BLaER1 treated with 17β-estradiol and CSF1 and Interleukin-3, amounts not matched to agents 10 nM and 100 nM (cell line): Measurements from ENCODE around the gene ANKRD22.

Source experiments
- H3K27ac ChIP-seq, 11 experiments: shearing (Covaris generic); formaldehyde crosslinking; 2 replicates each; pipeline ENCODE4 v1.8.1; 2022
- H3K27me3 ChIP-seq, 11 experiments: shearing (Covaris generic); formaldehyde crosslinking; 2 replicates each; pipeline ENCODE4 v1.8.1; 2022
- H3K36me3 ChIP-seq, 11 experiments: shearing (Covaris generic); formaldehyde crosslinking; 2 replicates each; pipeline ENCODE4 v1.8.1; 2022
- H3K4me1 ChIP-seq, 10 experiments: shearing (Covaris generic); formaldehyde crosslinking; 2 replicates each; pipeline ENCODE4 v1.8.1; 2022
- H3K4me2 ChIP-seq, 11 experiments: shearing (Covaris generic); formaldehyde crosslinking; 2 replicates each; pipeline ENCODE4 v1.8.1; 2022
- H3K4me3 ChIP-seq, 10 experiments: shearing (Covaris generic); formaldehyde crosslinking; 2 replicates each; pipeline ENCODE4 v1.8.1; 2022
- H3K9ac ChIP-seq, 11 experiments: shearing (Covaris generic); formaldehyde crosslinking; 2 replicates each; pipeline ENCODE4 v1.8.1; 2022
- H3K9me3 ChIP-seq, 11 experiments: shearing (Covaris generic); formaldehyde crosslinking; replicated peaks in 1 of 11; 2 replicates each; pipeline ENCODE4 v1.8.1; 2022
- H4K20me1 ChIP-seq, 11 experiments: shearing (Covaris generic); formaldehyde crosslinking; 2 replicates each; pipeline ENCODE4 v1.8.1; 2022
- Cebpa-rat ChIP-seq, 11 experiments: shearing (Covaris generic); IDR thresholded peaks; 2 replicates each; pipeline ENCODE4 v1.8.1; 2022

Gene ANKRD22

DNA sequence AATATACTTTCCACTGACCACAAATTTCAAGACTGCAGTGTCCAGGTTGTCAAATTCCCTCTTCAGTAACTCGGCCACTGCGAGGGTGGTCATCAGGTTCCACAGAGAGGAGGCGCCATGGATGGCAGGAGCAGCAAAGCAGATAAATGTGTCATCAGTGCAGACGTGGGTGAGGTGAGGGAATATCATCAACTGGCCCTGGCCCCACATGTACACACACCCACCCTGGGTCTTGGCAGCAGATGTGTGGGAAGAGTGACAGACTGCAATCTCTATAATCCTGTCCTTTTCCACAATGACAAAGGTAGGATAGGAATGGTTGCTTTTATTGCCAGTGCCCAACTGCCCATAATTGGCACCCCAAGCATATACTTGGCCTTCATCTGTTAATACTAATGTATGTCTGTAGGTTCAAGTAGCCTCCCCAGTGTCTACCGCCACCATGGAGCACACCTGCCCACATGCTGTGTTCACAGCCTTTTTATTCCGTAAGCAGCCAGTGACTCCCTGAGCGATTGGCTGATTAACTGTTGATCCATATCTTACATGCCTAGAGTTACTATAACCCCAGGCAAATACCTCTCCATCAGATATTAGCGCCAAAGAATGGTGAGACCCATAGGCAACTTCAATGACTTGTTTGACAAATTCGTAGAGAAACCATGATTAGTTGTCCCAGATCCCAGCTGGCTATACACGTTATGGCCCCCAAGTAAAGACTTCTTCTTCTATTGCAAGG, 65.4 kb downstream of the ANKRD22 start:
- Histone ChIP-seq H3K27me3 (no peaks in the 10 kb centered on the region), H3K36me3 (no peaks in the 10 kb centered on the region), H3K27ac (no peak overlapping the region), H3K9me3 (no peaks in the 10 kb centered on the region), H4K20me1 (no peaks in the 10 kb centered on the region), H3K9ac (no peak overlapping the region), H3K4me1 (peaks cover 3 to 6% (median 4%) of the 10 kb centered on the region in 10 experiments; a peak in 8 of 20 replicates), H3K4me3 (no peak overlapping the region), H3K4me2 (no peak overlapping the region)
- no peak for TF ChIP-seq Cebpa-rat (IDR thresholded peaks at IDR 0.05)

DNA sequence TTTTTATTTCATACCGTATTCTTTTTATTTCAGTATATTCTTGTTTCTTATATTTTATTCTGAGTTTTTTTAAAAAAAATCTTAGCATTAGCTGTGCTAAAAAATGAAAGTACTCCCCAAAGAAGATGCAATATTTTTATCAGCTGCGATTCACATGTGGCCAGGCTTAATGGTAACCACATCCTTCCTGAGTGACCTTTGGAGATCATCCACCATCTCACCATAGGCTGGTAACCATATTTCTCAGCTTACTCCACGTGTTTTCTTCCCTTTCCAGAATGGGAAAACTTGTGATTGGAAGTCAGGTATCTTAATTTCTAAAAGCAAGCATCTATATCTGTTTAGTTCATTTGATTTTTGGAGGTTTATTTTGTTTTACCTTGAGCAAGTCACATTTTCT, 67.9 kb downstream of the ANKRD22 start:
- Histone ChIP-seq H3K27me3 (no peaks in the 10 kb centered on the region), H3K9ac (no peak overlapping the region), H3K36me3 (no peaks in the 10 kb centered on the region), H3K4me2 (peak overlapping the region in 10 of 11 experiments; percentile 19 to 53 (median 35); a peak in 9 of 22 replicates), H4K20me1 (no peaks in the 10 kb centered on the region), H3K27ac (no peak overlapping the region), H3K9me3 (no peaks in the 10 kb centered on the region), H3K4me1 (peaks cover 3 to 6% (median 4%) of the 10 kb centered on the region in 10 experiments; a peak in 8 of 20 replicates), H3K4me3 (no peak overlapping the region)
- no peak for TF ChIP-seq Cebpa-rat (IDR thresholded peaks at IDR 0.05)

DNA sequence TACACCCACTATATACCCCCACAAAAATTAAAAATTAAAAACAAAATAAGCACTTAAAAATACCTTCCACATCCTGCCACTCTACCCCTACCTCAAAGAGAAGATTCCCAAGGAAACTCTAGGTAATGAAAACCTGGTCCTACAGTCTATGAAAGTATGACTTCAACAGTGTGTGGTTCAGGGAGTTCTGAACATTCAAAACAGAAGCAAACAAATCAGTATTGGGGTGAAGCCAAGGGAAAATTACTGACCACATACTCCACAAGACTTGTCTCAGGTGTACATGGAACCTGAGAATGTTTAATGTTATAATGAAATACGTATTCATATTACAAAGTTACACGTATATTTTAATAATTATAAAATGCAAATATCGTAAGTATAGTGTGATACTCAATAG, 69.4 kb downstream of the ANKRD22 start:
- Histone ChIP-seq H3K9ac (no peak overlapping the region), H3K36me3 (no peaks in the 10 kb centered on the region), H3K27ac (no peak overlapping the region), H3K4me3 (no peak overlapping the region), H3K9me3 (no peaks in the 10 kb centered on the region), H4K20me1 (no peaks in the 10 kb centered on the region), H3K4me2 (no peak overlapping the region), H3K4me1 (peaks cover 3 to 6% (median 4%) of the 10 kb centered on the region in 10 experiments; a peak in 8 of 20 replicates), H3K27me3 (no peaks in the 10 kb centered on the region)
- no peak for TF ChIP-seq Cebpa-rat (IDR thresholded peaks at IDR 0.05)

DNA sequence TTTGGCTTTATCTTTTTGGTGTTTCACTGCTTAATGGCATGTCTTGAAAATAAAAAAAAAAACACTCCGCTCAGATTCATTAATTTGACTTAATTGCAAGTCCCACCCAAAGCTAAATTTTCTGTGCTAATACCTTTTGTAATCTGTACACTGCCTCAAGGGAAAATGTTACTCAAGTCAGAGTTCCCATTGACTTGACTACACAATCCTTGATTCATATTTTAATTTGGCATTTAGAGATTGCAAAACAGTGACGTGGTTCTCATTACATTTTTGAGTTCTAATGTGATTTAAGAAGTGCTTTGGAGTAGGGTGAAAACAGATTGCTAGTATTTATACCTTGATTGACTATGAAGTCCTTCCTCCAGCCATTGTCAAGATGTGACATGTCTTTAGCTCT, 70.4 kb downstream of the ANKRD22 start:
- Histone ChIP-seq H3K9ac (no peak overlapping the region), H3K9me3 (no peaks in the 10 kb centered on the region), H3K4me1 (peaks cover 3 to 6% (median 4%) of the 10 kb centered on the region in 10 experiments; a peak in 8 of 20 replicates)

More for the DNA sequence above, 70.4 kb downstream of the ANKRD22 start:
- H3K4me2 ChIP-seq: no peak overlapping the region
- no peaks in the 10 kb centered on the region for H4K20me1 ChIP-seq
- H3K27ac ChIP-seq: no peak overlapping the region
- no peak overlapping the region for H3K4me3 ChIP-seq
- no peaks in the 10 kb centered on the region for H3K36me3 ChIP-seq
- H3K27me3 ChIP-seq: no peaks in the 10 kb centered on the region
- TF ChIP-seq Cebpa-rat (IDR thresholded peaks at IDR 0.05): no peak
